ENCODE measurements around the gene PGAP3.

Gene PGAP3

GRCh38 chr17:39624313-39624712 lies 63.5 kb downstream of the PGAP3 start:
- H3K4me1 ChIP-seq (ENCODE audit: insufficient read depth, low read length, poor library complexity, severe bottlenecking), result peaks cover 8% of the 10 kb centered on the region
- H3K9me3 ChIP-seq (ENCODE audit: insufficient read depth, low read depth, low read length), result no peaks in the 10 kb centered on the region
- H4K20me1 ChIP-seq (ENCODE audit: insufficient read depth, low read length, poor library complexity, severe bottlenecking), result no peaks in the 10 kb centered on the region
- TF ChIP-seq CTCF (conservative IDR thresholded peaks at IDR 0.05; ENCODE audit: low read length) (no peak), EZH2phosphoT487 (IDR thresholded peaks at IDR 0.05; ENCODE audit: borderline replicate concordance) (no peak)
- no peak overlapping the region for H2AFZ ChIP-seq (ENCODE audit: low read length)
- no peaks in the 10 kb centered on the region for H3F3A ChIP-seq (ENCODE audit: low read depth)
- no peaks in the 10 kb centered on the region for H3K36me3 ChIP-seq (ENCODE audit: insufficient read depth, low read length)
- no peaks in the 10 kb centered on the region for H3K27me3 ChIP-seq (ENCODE audit: insufficient read depth, low read length, poor library complexity, severe bottlenecking)
- no peak overlapping the region for H3K4me3 ChIP-seq (ENCODE audit: low read length, poor library complexity, severe bottlenecking)
- H3K79me2 ChIP-seq (ENCODE audit: insufficient read depth, low read length), result no peaks in the 10 kb centered on the region
- no peak overlapping the region for H3K9ac ChIP-seq (ENCODE audit: low read depth, low read length, poor library complexity, severe bottlenecking)
- H3K9me2 ChIP-seq (replicated peaks; ENCODE audit: low read depth, low read length), result no peaks in the 10 kb centered on the region
- H3K4me2 ChIP-seq (ENCODE audit: low read depth, low read length, poor library complexity, severe bottlenecking), result no peak overlapping the region

- Histone ChIP-seq H3K4me3 (ENCODE audit: low read length, poor library complexity, severe bottlenecking) (no peak overlapping the region), H3K27me3 (ENCODE audit: insufficient read depth, low read length, poor library complexity, severe bottlenecking) (no peaks in the 10 kb centered on the region), H4K20me1 (ENCODE audit: insufficient read depth, low read length, poor library complexity, severe bottlenecking) (no peaks in the 10 kb centered on the region), H3K79me2 (ENCODE audit: insufficient read depth, low read length) (no peaks in the 10 kb centered on the region), H3K4me2 (ENCODE audit: low read depth, low read length, poor library complexity, severe bottlenecking) (peak overlapping the region; percentile 38), H2AFZ (ENCODE audit: low read length) (0 out of 2 replicates have a peak overlapping the region, but pooled peaks have one; percentile 63), H3K4me1 (ENCODE audit: insufficient read depth, low read length, poor library complexity, severe bottlenecking) (peaks cover 16% of the 10 kb centered on the region), H3K9me3 (ENCODE audit: insufficient read depth, low read depth, low read length) (no peaks in the 10 kb centered on the region), H3K9me2 (replicated peaks; ENCODE audit: low read depth, low read length) (no peaks in the 10 kb centered on the region), H3K9ac (ENCODE audit: low read depth, low read length, poor library complexity, severe bottlenecking) (no peak overlapping the region), H3K36me3 (ENCODE audit: insufficient read depth, low read length) (no peaks in the 10 kb centered on the region), H3F3A (ENCODE audit: low read depth) (no peaks in the 10 kb centered on the region)
- TF ChIP-seq EZH2phosphoT487 (IDR thresholded peaks at IDR 0.05; ENCODE audit: borderline replicate concordance) (no peak), CTCF (conservative IDR thresholded peaks at IDR 0.05; ENCODE audit: low read length) (peak; percentile 89)
Observed at GRCh38 chr17:39623356-39623950, 64.4 kb downstream of the PGAP3 start.

GRCh38 chr17:39622380-39623006 lies 65.4 kb downstream of the PGAP3 start:
- H3K4me2 ChIP-seq (ENCODE audit: low read depth, low read length, poor library complexity, severe bottlenecking), result peak overlapping the region; percentile 70
- H3K4me1 ChIP-seq (ENCODE audit: insufficient read depth, low read length, poor library complexity, severe bottlenecking), result peaks cover 20% of the 10 kb centered on the region
- H3K79me2 ChIP-seq (ENCODE audit: insufficient read depth, low read length), result no peaks in the 10 kb centered on the region
- H4K20me1 ChIP-seq (ENCODE audit: insufficient read depth, low read length, poor library complexity, severe bottlenecking), result no peaks in the 10 kb centered on the region
- no peaks in the 10 kb centered on the region for H3K36me3 ChIP-seq (ENCODE audit: insufficient read depth, low read length)
- TF ChIP-seq EZH2phosphoT487 (IDR thresholded peaks at IDR 0.05; ENCODE audit: borderline replicate concordance) (no peak), CTCF (conservative IDR thresholded peaks at IDR 0.05; ENCODE audit: low read length) (no peak)
- peak overlapping the region; percentile 86 for H2AFZ ChIP-seq (ENCODE audit: low read length)
- H3K4me3 ChIP-seq (ENCODE audit: low read length, poor library complexity, severe bottlenecking), result peak overlapping the region; percentile 46
- H3K27me3 ChIP-seq (ENCODE audit: insufficient read depth, low read length, poor library complexity, severe bottlenecking), result no peaks in the 10 kb centered on the region
- peak overlapping the region; percentile 36 for H3K9ac ChIP-seq (ENCODE audit: low read depth, low read length, poor library complexity, severe bottlenecking)
- H3F3A ChIP-seq (ENCODE audit: low read depth), result no peaks in the 10 kb centered on the region
- no peaks in the 10 kb centered on the region for H3K9me3 ChIP-seq (ENCODE audit: insufficient read depth, low read depth, low read length)
- no peaks in the 10 kb centered on the region for H3K9me2 ChIP-seq (replicated peaks; ENCODE audit: low read depth, low read length)

All from Loucy (cell line).